H1 (cell line): ENCODE data around the gene KIAA1143. TPM values are rescaled to one million over a fixed set of nuclear protein-coding genes. Genes with fewer than 3 reads are reported as not detected.

Experiments used
- CTCF ChIA-PET: fragments of 300-600 bp; sonication (Branson Sonifier 250); formaldehyde crosslinking; loops from one replicate; lab custom pipeline; 2021; ENCODE audit not compliant: partially characterized antibody; lab: Charles Lee
- POLR2A ChIA-PET: fragments of 300-600 bp; sonication (Branson Sonifier 250); formaldehyde crosslinking; loops from one replicate; lab custom pipeline; 2021; ENCODE audit warnings: inconsistent platforms; ENCODE audit not compliant: partially characterized antibody; lab: Charles Lee
- DNase-seq, 2 experiments: peaks; one replicate each; pipeline versions ENCODE4 v3.0.0 to v3.0.0-alpha.2; 2010 to 2022; ENCODE audit warnings: low spot score in 2 of 2, low read depth in 1 of 2, mixed read lengths in 1 of 2
- FAIRE-seq: peaks from 2 replicates; lab custom pipeline; 2011; peaks lifted over from hg19 to GRCh38; lab: Jason Lieb, UNC
- H2AFZ ChIP-seq: 2 replicates; pipeline ENCODE4 v1.8.1; 2012; ENCODE audit warnings: low read length, inconsistent platforms
- H2AK5ac ChIP-seq: 2 replicates; pipeline ENCODE4 v1.6.1; 2013; ENCODE audit warnings: low read depth, low read length
- H2BK120ac ChIP-seq: replicated peaks from 2 replicates; pipeline ENCODE3; 2013; ENCODE audit warnings: low read depth, low read length, inconsistent platforms
- H2BK12ac ChIP-seq: 2 replicates; pipeline ENCODE4 v1.6.1; 2013; ENCODE audit warnings: low read depth, low read length
- H2BK15ac ChIP-seq: 2 replicates; pipeline ENCODE4 v1.6.1; 2013; ENCODE audit warnings: low read length
- H2BK20ac ChIP-seq: 2 replicates; pipeline ENCODE4 v1.6.1; 2013; ENCODE audit warnings: low read length
- H2BK5ac ChIP-seq: 2 replicates; pipeline ENCODE4 v1.6.1; 2013; ENCODE audit warnings: low read depth, low read length
- H3K14ac ChIP-seq: 2 replicates; pipeline ENCODE4 v1.6.1; 2013; ENCODE audit warnings: inconsistent platforms; ENCODE audit not compliant: insufficient read length
- H3K18ac ChIP-seq: 2 replicates; pipeline ENCODE4 v1.6.1; 2013; ENCODE audit warnings: low read length; ENCODE audit errors: extremely low read depth
- H3K23ac ChIP-seq: 2 replicates; pipeline ENCODE4 v1.6.1; 2013; ENCODE audit warnings: inconsistent platforms; ENCODE audit not compliant: insufficient read length
- H3K23me2 ChIP-seq: 2 replicates; pipeline ENCODE4 v1.6.1; 2013; ENCODE audit warnings: low read depth, low read length
- H3K27ac ChIP-seq: 2 replicates; pipeline ENCODE4 v1.6.1; 2011; ENCODE audit warnings: low read depth, low read length, inconsistent platforms
- H3K27me3 ChIP-seq, 4 experiments: replicated peaks in 1 of 4; 1 replicate in 1 of 4; 2 replicates in 3 of 4; pipeline versions ENCODE4 v1.6.1 to v1.8.1; 2011 to 2013; ENCODE audit warnings: low read length in 3 of 4, mild to moderate bottlenecking in 3 of 4, inconsistent platforms in 2 of 4, mixed read lengths in 2 of 4, moderate library complexity in 1 of 4; ENCODE audit not compliant: control insufficient read depth in 3 of 4, insufficient read depth in 3 of 4; ENCODE audit errors: extremely low read depth in 1 of 4
- H3K36me3 ChIP-seq, 4 experiments: 2 replicates each; pipeline versions ENCODE4 v1.6.1 to v1.8.1; 2011 to 2013; ENCODE audit warnings: mild to moderate bottlenecking in 4 of 4, low read length in 3 of 4, moderate library complexity in 2 of 4, control low read depth in 1 of 4, inconsistent platforms in 1 of 4; ENCODE audit not compliant: insufficient read depth in 4 of 4, control insufficient read depth in 2 of 4
- H3K4ac ChIP-seq: replicated peaks from 2 replicates; pipeline ENCODE3; 2013; ENCODE audit warnings: low read length, low read depth, mixed read lengths, inconsistent platforms; ENCODE audit not compliant: insufficient read length
- H3K4me1 ChIP-seq, 4 experiments: replicated peaks in 1 of 4; 1 replicate in 1 of 4; 2 replicates in 3 of 4; pipeline versions ENCODE4 v1.6.1 to v1.8.1; 2011 to 2013; ENCODE audit warnings: low read length in 3 of 4, inconsistent platforms in 2 of 4, mixed read lengths in 1 of 4; ENCODE audit not compliant: insufficient read depth in 4 of 4, control insufficient read depth in 3 of 4
- H3K4me2 ChIP-seq, 2 experiments: 2 replicates each; pipeline versions ENCODE4 v1.6.1 to v1.8.1; 2011 to 2013; ENCODE audit warnings: low read depth in 2 of 2, low read length in 2 of 2, control low read depth in 1 of 2, inconsistent platforms in 1 of 2, mild to moderate bottlenecking in 1 of 2; ENCODE audit not compliant: insufficient read depth in 1 of 2
- H3K4me3 ChIP-seq, 4 experiments: fragments of 200-600, 300-600 bp in 1 of 4; sonication (generic), shearing (Covaris generic), sonication (Bioruptor Twin) in 1 of 4; 2 replicates each; pipeline versions ENCODE4 v1.5.1 to v1.8.1; 2011 to 2016; ENCODE audit warnings: low read length in 4 of 4, low read depth in 3 of 4, control low read depth in 2 of 4, inconsistent platforms in 2 of 4, mild to moderate bottlenecking in 2 of 4, mixed read lengths in 1 of 4, moderate library complexity in 1 of 4; ENCODE audit not compliant: insufficient read depth in 2 of 4; ENCODE audit errors: extremely low read depth in 1 of 4
- H3K56ac ChIP-seq: replicated peaks from 2 replicates; pipeline ENCODE3; 2013; ENCODE audit warnings: low read depth, mild to moderate bottlenecking, mixed read lengths, low read length, inconsistent platforms; ENCODE audit not compliant: insufficient read length
- H3K79me1 ChIP-seq: 2 replicates; pipeline ENCODE4 v1.6.1; 2013; ENCODE audit warnings: low read depth, low read length, control low read depth
- H3K79me2 ChIP-seq, 2 experiments: 2 replicates each; pipeline versions ENCODE4 v1.6.1 to v1.8.1; 2012 to 2013; ENCODE audit warnings: low read length in 2 of 2, mild to moderate bottlenecking in 2 of 2, inconsistent platforms in 1 of 2; ENCODE audit not compliant: insufficient read depth in 2 of 2, control insufficient read depth in 1 of 2
- H3K9ac ChIP-seq, 4 experiments: replicated peaks in 1 of 4; 1 replicate in 1 of 4; 2 replicates in 3 of 4; pipeline versions ENCODE4 v1.6.1 to v1.8.1; 2011 to 2013; ENCODE audit warnings: low read depth in 3 of 4, low read length in 3 of 4, control low read depth in 2 of 4, mild to moderate bottlenecking in 2 of 4, moderate library complexity in 2 of 4, inconsistent platforms in 1 of 4; ENCODE audit errors: extremely low read depth in 1 of 4
- H3K9me3 ChIP-seq, 2 experiments: 2 replicates each; pipeline versions ENCODE4 v1.6.1 to v1.8.1; 2012 to 2013; ENCODE audit warnings: mild to moderate bottlenecking in 2 of 2, moderate library complexity in 2 of 2, control low read depth in 1 of 2, inconsistent platforms in 1 of 2, low read depth in 1 of 2, low read length in 1 of 2, mixed read lengths in 1 of 2; ENCODE audit not compliant: insufficient read depth in 2 of 2
- H4K20me1 ChIP-seq, 2 experiments: replicated peaks in 1 of 2; 2 replicates each; pipeline versions ENCODE3 to v1.8.1; 2011 to 2013; ENCODE audit warnings: inconsistent platforms in 2 of 2, low read length in 2 of 2, mild to moderate bottlenecking in 1 of 2; ENCODE audit not compliant: insufficient read depth in 2 of 2, control insufficient read depth in 1 of 2
- H4K5ac ChIP-seq: 2 replicates; pipeline ENCODE4 v1.6.1; 2013; ENCODE audit warnings: low read length, low read depth, mixed read lengths, inconsistent platforms; ENCODE audit not compliant: insufficient read length
- H4K8ac ChIP-seq: 2 replicates; pipeline ENCODE4 v1.8.0; 2013; ENCODE audit warnings: mild to moderate bottlenecking, moderate library complexity, low read length, inconsistent platforms; ENCODE audit not compliant: insufficient read depth; ENCODE audit errors: extremely low read depth
- H4K91ac ChIP-seq: replicated peaks from 2 replicates; pipeline ENCODE3; 2013; ENCODE audit warnings: low read length, mixed read lengths, inconsistent platforms; ENCODE audit not compliant: insufficient read length
- CBX5 ChIP-seq: fragments of 300-800, 300-1000 bp; sonication (generic); IDR thresholded peaks from 2 replicates; pipeline ENCODE4 v1.7.1; 2016; ENCODE audit warnings: antibody characterized with exemption, low read length, low read depth
- CEBPB ChIP-seq: IDR thresholded peaks from 2 replicates; pipeline ENCODE4 v1.6.1; 2012; ENCODE audit warnings: low read depth, low read length
- CHD1 ChIP-seq: IDR thresholded peaks from 2 replicates; pipeline ENCODE4 v1.6.1; 2012; ENCODE audit warnings: low read depth, low read length, improper control_type of control experiment
- HDAC6 ChIP-seq: IDR thresholded peaks from one replicate; pipeline ENCODE4 v1.7.1; 2012; ENCODE audit warnings: low read depth, mild to moderate bottlenecking, inconsistent platforms, low read length, moderate library complexity
- KDM4A ChIP-seq: IDR thresholded peaks from one replicate; pipeline ENCODE4 v1.7.1; 2012; ENCODE audit warnings: low read depth, mild to moderate bottlenecking, moderate library complexity, low read length, inconsistent platforms; ENCODE audit not compliant: severe bottlenecking
- MAFK ChIP-seq: IDR thresholded peaks from 2 replicates; pipeline ENCODE4 v1.6.1; 2012; ENCODE audit warnings: low read depth, mild to moderate bottlenecking, improper control_type of control experiment, low read length
- POU5F1 ChIP-seq: IDR thresholded peaks from 2 replicates; pipeline ENCODE4 v1.6.1; 2011; ENCODE audit warnings: low read depth, mild to moderate bottlenecking, low read length, moderate library complexity
- RXRA ChIP-seq: IDR thresholded peaks from 2 replicates; pipeline ENCODE4 v1.6.1; 2011; ENCODE audit warnings: low read depth, mild to moderate bottlenecking, low read length, moderate library complexity; ENCODE audit not compliant: insufficient read depth
- SIX5 ChIP-seq: IDR thresholded peaks from 2 replicates; pipeline ENCODE4 v1.6.1; 2011; ENCODE audit warnings: mild to moderate bottlenecking, low read depth, low read length
- WGBS, 2 experiments: shearing (Covaris generic) in 1 of 2; methylation state at CpG; one replicate each; pipeline versions ENCODE4 v1.1.6 to v1.1.7; 2013 to 2015; ENCODE audit warnings: low lambda C conversion rate in 2 of 2, mixed read lengths in 2 of 2, inconsistent platforms in 1 of 2, low coverage in 1 of 2, missing lambda C conversion rate in 1 of 2; ENCODE audit not compliant: insufficient replicate concordance in 2 of 2, insufficient coverage in 1 of 2, insufficient read length in 1 of 2; ENCODE audit errors: extremely low coverage in 1 of 2, missing lambda C conversion rate in 1 of 2; 5-methylcytosine and 5-hydroxymethylcytosine counted together
- long read RNA-seq, 2 experiments: library from RNA in 1 of 2; library from capped mRNA in 1 of 2; stranded (forward); transcript quantifications; one replicate each; pipeline ENCODE4 v2.0.0, GENCODE V29; 2021; ENCODE audit warnings: inconsistent platforms in 1 of 2
- polyA minus RNA-seq, 3 experiments: library from RNA; depleted of rRNA, polyadenylated mRNA; stranded (reverse); fragments of >200 nt; gene quantifications; 1 replicate in 2 of 3; 2 replicates in 1 of 3; pipeline ENCODE4 v1.2.3, GENCODE V29; 2011
- polyA plus RNA-seq, 7 experiments: library from polyadenylated mRNA; depleted of rRNA in 3 of 7; stranded (reverse) in 5 of 7; unstranded in 2 of 7; fragments of >200 nt in 5 of 7; fragments of 200-250 nt in 2 of 7; gene quantifications; 1 replicate in 5 of 7; 2 replicates in 1 of 7; 4 replicates in 1 of 7; pipeline versions ENCODE4 v1.2.1 to v1.2.3, GENCODE V29; 2011 to 2013; ENCODE audit warnings: missing spikeins in 2 of 7, mixed read lengths in 2 of 7
- total RNA-seq: library from RNA; stranded (reverse); fragmentation: NEBNext Ultra II Directional; extraction: Animal tissue kit (Norgen Biotek cat#: 25700); gene quantifications from 2 replicates; pipeline ENCODE4 v1.2.1, GENCODE V29; 2021

The KIAA1143 gene
- 65.1 and 67.2 TPM in 2 replicates for total RNA-seq
- 10.9 and 16.2 TPM in 2 replicates for polyA plus RNA-seq (2011; rRNA removed)
- 14.9 TPM for polyA plus RNA-seq (2011; cell fraction: cytosol; rRNA removed)
- 21.0 TPM for polyA plus RNA-seq (2011; cell fraction: nucleus; rRNA removed)
- polyA plus RNA-seq (2012, experiment 1 of 2) = 16.6 to 32.4 TPM (median 20.1 TPM) in 4 replicates
- 5.5 TPM for polyA plus RNA-seq (2012, experiment 2 of 2)
- 56.8 TPM for polyA plus RNA-seq (2013, experiment 1 of 2)
- 46.6 TPM for polyA plus RNA-seq (2013, experiment 2 of 2)
- 36.3 and 45.4 TPM in 2 replicates for polyA minus RNA-seq (2011; rRNA and poly(A)+ RNA removed)
- 19.1 TPM for polyA minus RNA-seq (2011; cell fraction: cytosol; rRNA and poly(A)+ RNA removed)
- 76.1 TPM for polyA minus RNA-seq (2011; cell fraction: nucleus; rRNA and poly(A)+ RNA removed)
- long read RNA-seq, experiment 1, full-length matches to known transcripts = 7 of 46 reads
- long read RNA-seq, experiment 1, partial matches to known transcripts = 8 of 46 reads
- long read RNA-seq, experiment 1, other reads (novel, unspliced or antisense) = 31 of 46 reads
- long read RNA-seq, experiment 2, full-length matches to known transcripts = 20 of 27 reads
- long read RNA-seq, experiment 2, partial matches to known transcripts = 1 of 27 reads
- long read RNA-seq, experiment 2, other reads (novel, unspliced or antisense) = 6 of 27 reads

GRCh38 chr3:44761424-44762169 lies at the start of gene KIAA1143, which contains the start of gene KIF15:
Gene KIAA1143 (minus strand): TSS chr3:44761619. CDS start chr3:44761602, 17 bp downstream.
Gene KIF15 (plus strand): TSS chr3:44761794. CDS start chr3:44761866, 72 bp downstream.
- peaks cover 2% of the 10 kb centered on the region; the same call in 1 of the 2 replicates for H3K23me2 ChIP-seq
- no peak within 1 kb of the TSS for H2BK120ac ChIP-seq
- no peak within 1 kb of the TSS for H2BK15ac ChIP-seq
- H2AK5ac ChIP-seq = no peak within 1 kb of the TSS
- no peaks in the 10 kb centered on the region; a peak in 1 of 7 replicates for H3K4me1 ChIP-seq
- H3K79me1 ChIP-seq = peaks cover 7% of the 10 kb centered on the region; the same call in 1 of the 2 replicates
- H2BK20ac ChIP-seq = no peak within 1 kb of the TSS
- H3K9me3 ChIP-seq = peaks cover 0 to 4% of the 10 kb centered on the region in 2 experiments; a peak in 2 of 4 replicates
- peaks cover 2 to 30% (median 16%) of the 10 kb centered on the region in 4 experiments for H3K36me3 ChIP-seq
- peak within 1 kb of the TSS; percentile 93 for H2BK5ac ChIP-seq
- H3K4ac ChIP-seq = peak within 1 kb of the TSS; percentile 59
- no peak within 1 kb of the TSS for H3K14ac ChIP-seq
- WGBS, 2 experiments = 3% methylated on average over 57 of the region's 64 CpGs; no CpG with 5 or more reads in 1 of the 2 experiments
- H3K79me2 ChIP-seq = peaks cover 4 to 77% of the 10 kb centered on the region in 2 experiments; a peak in 3 of 4 replicates
- H3K4me2 ChIP-seq = peak within 1 kb of the TSS; percentile 68 to 72
- H4K5ac ChIP-seq = peak within 1 kb of the TSS; percentile 92
- H4K91ac ChIP-seq = peak within 1 kb of the TSS; percentile 56
- peak within 1 kb of the TSS; percentile 95 for H2AFZ ChIP-seq
- peak within 1 kb of the TSS; percentile 92 for H3K27ac ChIP-seq
- ChIA-PET CTCF (interaction anchor here (0.9 to 1.2 kb wide), 2 partner anchors 22 to 197 kb away, joined by 4 to 5 read pairs; no protein-coding TSS in a partner anchor), POLR2A (interaction anchor here (0.6 to 4.1 kb wide), 43 partner anchors 9 to 946 kb away, joined by 3 to 37 read pairs (median 3); partner anchors contain the start of genes TCAIM, ZNF197, ZNF35 and ZNF501)
- peak within 1 kb of the TSS; percentile 84 for H3K56ac ChIP-seq
- H3K27me3 ChIP-seq = no peaks in the 10 kb centered on the region
- peak within 1 kb of the TSS; percentile 80 to 94 (median 93) for H3K9ac ChIP-seq
- peak within 1 kb of the TSS; percentile 89; the same call in 1 of the 2 replicates for H3K18ac ChIP-seq
- H3K23ac ChIP-seq = no peak within 1 kb of the TSS
- FAIRE-seq = no peak
- no peaks in the 10 kb centered on the region for H4K20me1 ChIP-seq
- peak within 1 kb of the TSS; percentile 89 to 97 (median 92) for H3K4me3 ChIP-seq
- peak within 1 kb of the TSS; percentile 64; the same call in 1 of the 2 replicates for H2BK12ac ChIP-seq
- DNase-seq = peak; percentile 91 to 98
- peak within 1 kb of the TSS; percentile 98 for H4K8ac ChIP-seq
- TF ChIP-seq CHD1 = peak; percentile 43; the same call in 1 of the 2 replicates
- no peak for TF ChIP-seq HDAC6
- peak; percentile 96 for TF ChIP-seq KDM4A
- TF ChIP-seq MAFK = no peak
- TF ChIP-seq POU5F1 = no peak
- peak; percentile 62 for TF ChIP-seq SIX5
- TF ChIP-seq CEBPB = no peak
- no peak for TF ChIP-seq CBX5
- no peak for TF ChIP-seq RXRA
